Upper lobe of left lung (tissue), 4 donors: ENCODE results near the gene SPSB1.

ENCODE experiments used
- CTCF ChIP-seq, 6 experiments: fragments of 450-650 bp in 4 of 6; fragments of 200-600 bp in 2 of 6; sonication (generic) in 2 of 6; IDR thresholded peaks; one replicate each; pipeline ENCODE4 v1.5.1; 2016 to 2019; ENCODE audit warnings: antibody characterized with exemption in 6 of 6
- POLR2A ChIP-seq, 4 donors: fragments of 450-650 bp; IDR thresholded peaks; one replicate each; pipeline ENCODE4 v1.5.1; 2016 to 2017; ENCODE audit warnings: antibody characterized with exemption in 4 of 4, mild to moderate bottlenecking in 2 of 4
- POLR2AphosphoS5 ChIP-seq, 2 donors: sonication (generic); formaldehyde crosslinking; IDR thresholded peaks; one replicate each; pipeline ENCODE4 v1.5.1; 2017; ENCODE audit warnings: antibody characterized with exemption in 2 of 2

- TF ChIP-seq POLR2A (IDR thresholded peaks at IDR 0.05) (no peak), CTCF (IDR thresholded peaks at IDR 0.05) (no peak), POLR2AphosphoS5 (IDR thresholded peaks at IDR 0.05) (no peak)
Observed at GRCh38 chr1:9246841-9247785, 45.6 kb upstream of the SPSB1 start.
